Testis (tissue), 3 donors: ENCODE data around the gene CSNK1G2. TPM values are rescaled to one million over a fixed set of nuclear protein-coding genes. Genes with fewer than 3 reads are reported as not detected.

ENCODE experiments used
- DNase-seq: peaks from one replicate; pipeline ENCODE4 v3.0.0-alpha.2; 2019
- H3K27ac ChIP-seq, 2 donors: fragments of 200-600 bp; sonication (generic); one replicate each; pipeline ENCODE4 v1.5.1; 2019
- H3K27me3 ChIP-seq: fragments of 200-600 bp; sonication (generic); one replicate; pipeline ENCODE4 v1.5.1; 2019
- H3K36me3 ChIP-seq: fragments of 200-600 bp; sonication (generic); one replicate; pipeline ENCODE4 v1.5.1; 2017; ENCODE audit warnings: low read depth; ENCODE audit errors: missing control alignments
- H3K4me1 ChIP-seq: fragments of 200-600 bp; sonication (generic); one replicate; pipeline ENCODE4 v1.5.1; 2019
- H3K4me3 ChIP-seq, 2 donors: fragments of 200-600 bp; sonication (generic); one replicate each; pipeline ENCODE4 v1.5.1; 2017 to 2019
- H3K9me3 ChIP-seq: fragments of 200-600 bp; sonication (generic); one replicate; pipeline ENCODE4 v1.5.1; 2017
- CTCF ChIP-seq, 3 experiments: fragments of 450-650 bp in 2 of 3; fragments of 200-600 bp in 1 of 3; sonication (generic) in 1 of 3; IDR thresholded peaks; one replicate each; pipeline ENCODE4 v1.5.1; 2016 to 2019; ENCODE audit warnings: antibody characterized with exemption in 3 of 3, mild to moderate bottlenecking in 2 of 3, moderate library complexity in 1 of 3
- POLR2A ChIP-seq: fragments of 450-650 bp; IDR thresholded peaks from one replicate; pipeline ENCODE4 v1.6.1; 2017; ENCODE audit warnings: antibody characterized with exemption, mild to moderate bottlenecking, moderate library complexity
- WGBS, 2 donors: methylation state at CpG; one replicate each; pipeline ENCODE4 v1.1.5; 2018; 5-methylcytosine and 5-hydroxymethylcytosine counted together
- intact Hi-C: fragments of 100-400 bp; cut with DNase I; formaldehyde crosslinking; loops from one replicate; pipeline ENCODE4 v1.15.1; 2023; ENCODE audit warnings: low total_unique reads
- polyA plus RNA-seq: library from polyadenylated mRNA; stranded (reverse); fragments of 350-450 nt; fragmentation: Illumina TruSeq; extraction: RNeasy Lipid Tissue Mini Kit (QIAGEN cat#74804); gene quantifications from one replicate; pipeline ENCODE4 v1.2.3, GENCODE V29; 2014; ENCODE audit warnings: low read depth, low replicate concordance; ENCODE audit not compliant: insufficient read depth
- total RNA-seq, 2 donors: library from RNA; depleted of rRNA; stranded (reverse); fragments of >200 nt; gene quantifications; one replicate each; pipeline ENCODE4 v1.2.3, GENCODE V29; 2016

The CSNK1G2 gene
- total and polyA plus RNA-seq, 3 donors from 2014 or later: 159 to 287 (median 178) TPM

GRCh38 chr19:1918975-1919374, 22.0 kb upstream of the CSNK1G2 start:
- intact Hi-C loops: no loop called here
- Histone ChIP-seq H3K9me3 (no peaks in the 10 kb centered on the region), H3K4me3 (no peak overlapping the region), H3K4me1 (no peaks in the 10 kb centered on the region), H3K27ac (no peak overlapping the region), H3K36me3 (no peaks in the 10 kb centered on the region), H3K27me3 (no peaks in the 10 kb centered on the region)
- DNase-seq: no peak
- WGBS, 2 donors: 92 to 94% methylated on average over 17 to 28 of the region's 28 CpGs
- TF ChIP-seq POLR2A (no peak), CTCF (IDR thresholded peaks at IDR 0.05) (no peak)

- DNase-seq: no peak
- no peaks in the 10 kb centered on the region for H3K27me3 ChIP-seq
- H3K4me3 ChIP-seq: no peak overlapping the region
- no peaks in the 10 kb centered on the region for H3K9me3 ChIP-seq
- WGBS, 2 donors: 93 to 97% methylated on average over 15 to 19 of the region's 19 CpGs
- intact Hi-C loops: no loop called here
- no peaks in the 10 kb centered on the region for H3K4me1 ChIP-seq
- no peak overlapping the region for H3K27ac ChIP-seq
- TF ChIP-seq POLR2A (no peak), CTCF (IDR thresholded peaks at IDR 0.05) (no peak)
- no peaks in the 10 kb centered on the region for H3K36me3 ChIP-seq
Observed at GRCh38 chr19:1920644-1921043, 20.3 kb upstream of the CSNK1G2 start.

GRCh38 chr19:1921326-1921725, 19.6 kb upstream of the CSNK1G2 start:
- 63 to 90% methylated on average over 12 to 19 of the region's 19 CpGs for WGBS, 2 donors
- TF ChIP-seq CTCF (IDR thresholded peaks at IDR 0.05) (no peak), POLR2A (no peak)
- DNase-seq: peak; percentile 77
- Histone ChIP-seq H3K4me3 (no peak overlapping the region), H3K4me1 (no peaks in the 10 kb centered on the region), H3K36me3 (no peaks in the 10 kb centered on the region), H3K9me3 (no peaks in the 10 kb centered on the region), H3K27me3 (no peaks in the 10 kb centered on the region), H3K27ac (no peak overlapping the region)
- intact Hi-C loops: no loop called here

- no peak for TF ChIP-seq CTCF (IDR thresholded peaks at IDR 0.05)
- no peak for TF ChIP-seq POLR2A
- intact Hi-C loops: no loop called here
- H3K36me3 ChIP-seq: no peaks in the 10 kb centered on the region
- no peaks in the 10 kb centered on the region for H3K4me1 ChIP-seq
- H3K27ac ChIP-seq: no peak overlapping the region
- no peak for DNase-seq
- WGBS, 2 donors: 92 to 93% methylated on average over 15 of the region's 15 CpGs
- H3K27me3 ChIP-seq: no peaks in the 10 kb centered on the region
- no peak overlapping the region for H3K4me3 ChIP-seq
- H3K9me3 ChIP-seq: no peaks in the 10 kb centered on the region
Observed at GRCh38 chr19:1921825-1922224, 19.1 kb upstream of the CSNK1G2 start.

- no peak overlapping the region for H3K27ac ChIP-seq
- H3K27me3 ChIP-seq: no peaks in the 10 kb centered on the region
- intact Hi-C loops: no loop called here
- H3K4me1 ChIP-seq: no peaks in the 10 kb centered on the region
- TF ChIP-seq CTCF (IDR thresholded peaks at IDR 0.05) (no peak), POLR2A (no peak)
- H3K36me3 ChIP-seq: no peaks in the 10 kb centered on the region
- no peak overlapping the region for H3K4me3 ChIP-seq
- H3K9me3 ChIP-seq: no peaks in the 10 kb centered on the region
- no peak for DNase-seq
- 92 to 97% methylated on average over 18 to 23 of the region's 23 CpGs for WGBS, 2 donors
Observed at GRCh38 chr19:1922803-1923202, 18.2 kb upstream of the CSNK1G2 start.
